ENCODE results near the gene MESD. TPM values are rescaled to one million over a fixed set of nuclear protein-coding genes. Genes with fewer than 3 reads are reported as not detected.
A peak's percentile ranks its signal among the peaks of the same experiment; 100 is the strongest.

MESD gene
- total and polyA plus RNA-seq, 9 of the 15 experiments (the other 6 are each of a cell fraction or from before 2014, with no cell fraction given) = 11.3 to 39.7 (median 22.8) TPM

- TF ChIP-seq ZNF561 (CRISPR knock-in tag; conservative IDR thresholded peaks at IDR 0.05) (no peak), NFE2L1 (tag; IDR thresholded peaks at IDR 0.05; ENCODE audit: borderline replicate concordance, low read depth) (no peak), ZNF224 (CRISPR knock-in tag; IDR thresholded peaks at IDR 0.05) (no peak), ZNF444 (CRISPR knock-in tag; IDR thresholded peaks at IDR 0.05) (no peak), COPS2 (conservative IDR thresholded peaks at IDR 0.05) (no peak), ZNF449 (CRISPR knock-in tag; IDR thresholded peaks at IDR 0.05) (no peak), NFIX (CRISPR knock-in tag; IDR thresholded peaks at IDR 0.05; ENCODE audit: low read depth) (no peak), ZNF79 (CRISPR knock-in tag; IDR thresholded peaks at IDR 0.05; ENCODE audit: low read depth) (no peak), ZNF121 (CRISPR knock-in tag; conservative IDR thresholded peaks at IDR 0.05) (no peak), ZNF174 (CRISPR knock-in tag; IDR thresholded peaks at IDR 0.05) (no peak), ZNF436 (CRISPR knock-in tag; IDR thresholded peaks at IDR 0.05) (no peak), BRF2 (IDR thresholded peaks at IDR 0.05; ENCODE audit: borderline replicate concordance, insufficient read depth, insufficient read length) (no peak), FOSL1 (tag; conservative IDR thresholded peaks at IDR 0.05) (no peak), HMGXB4 (CRISPR knock-in tag; IDR thresholded peaks at IDR 0.05) (no peak), RBFOX2 (IDR thresholded peaks at IDR 0.05; ENCODE audit: low read depth, low read length) (peak; percentile 97), ZNF584 (CRISPR knock-in tag; IDR thresholded peaks at IDR 0.05; ENCODE audit: low read depth) (no peak), LEF1 (IDR thresholded peaks at IDR 0.05) (0 out of 2 replicates have a peak, but pooled peaks have one; percentile 27), SREBF2 (CRISPR knock-in tag; IDR thresholded peaks at IDR 0.05) (no peak), ZNF311 (CRISPR knock-in tag; IDR thresholded peaks at IDR 0.05) (no peak), ETS2 (tag; IDR thresholded peaks at IDR 0.05; ENCODE audit: borderline replicate concordance, poor library complexity, severe bottlenecking) (no peak), CREB3L1 (IDR thresholded peaks at IDR 0.05; ENCODE audit: borderline replicate concordance, low read depth) (no peak), RBM39 (optimal IDR thresholded peaks at IDR 0.05; ENCODE audit: low read depth, low read length) (no peak)
Observed at GRCh38 chr15:80989518-80990478, at the start of gene MESD (continued).
